ENCODE results near the gene TPSD1.
"Not testable (repeated sequence)": the region's sequence is repeated elsewhere in the genome, so short reads cannot be mapped to it uniquely, and the experiment has no call there.

The TPSD1 gene

DNA sequence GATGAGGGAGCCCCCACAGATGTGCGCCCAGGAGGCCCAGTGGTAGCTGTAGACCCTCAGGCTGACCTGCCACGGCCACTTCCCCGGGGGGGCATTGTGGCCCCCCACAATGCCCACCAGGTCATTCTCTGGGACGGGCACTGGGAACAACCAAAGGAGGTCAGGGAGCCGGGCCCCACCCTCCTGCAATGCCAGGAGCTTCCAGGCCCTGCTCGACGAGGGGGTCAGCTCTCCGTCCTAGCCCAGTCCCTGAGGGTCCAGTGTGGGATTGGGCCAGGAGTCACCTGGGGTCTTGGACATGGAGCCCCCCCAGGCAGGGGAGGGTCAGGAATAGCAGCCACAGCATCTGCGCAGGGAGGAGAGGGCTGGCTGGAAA lies 7.0 kb downstream of the TPSD1 start:
- no peak for DNase-seq (ENCODE audit: low spot score)

- no peak for DNase-seq (ENCODE audit: low spot score)
Measured at GRCh38 chr16:1263591-1264344, 7.9 kb downstream of the TPSD1 start.

DNA sequence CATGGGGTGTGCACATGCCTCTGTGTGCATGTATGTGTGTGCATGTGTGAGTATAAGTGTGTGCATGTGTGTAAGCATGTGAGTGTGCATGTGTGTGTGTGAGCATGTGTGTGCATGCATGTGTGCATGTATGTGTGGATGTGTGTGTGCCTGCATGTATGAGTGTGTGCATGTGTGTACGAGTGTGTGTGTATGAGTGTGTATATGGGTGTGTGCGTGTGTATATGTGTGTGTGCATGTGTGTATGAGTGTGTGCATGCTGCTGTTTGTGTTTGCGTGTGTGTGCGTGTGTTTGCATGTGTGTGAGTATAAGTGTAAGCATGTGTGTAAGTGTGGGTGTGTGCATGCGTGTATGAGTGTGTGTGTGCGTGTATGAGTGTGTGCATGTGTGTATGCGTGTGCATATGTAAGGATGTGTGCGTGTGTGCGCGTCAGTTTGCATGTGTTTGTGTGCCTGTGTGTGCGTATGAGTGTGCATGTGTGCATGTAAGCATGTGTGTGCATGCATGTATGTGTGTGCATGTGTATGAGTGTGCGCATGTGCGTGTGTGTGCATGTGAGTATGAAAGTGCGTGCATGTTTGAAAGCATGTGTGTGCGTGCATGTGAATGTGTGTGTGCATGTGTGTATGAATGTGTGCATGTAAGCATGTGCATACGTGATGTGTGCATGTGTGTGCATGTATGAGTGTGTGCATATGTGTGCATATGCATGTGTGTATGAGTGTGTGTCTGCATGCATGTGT lies 8.6 kb downstream of the TPSD1 start:
- no peak for DNase-seq (ENCODE audit: low spot score)

DNA sequence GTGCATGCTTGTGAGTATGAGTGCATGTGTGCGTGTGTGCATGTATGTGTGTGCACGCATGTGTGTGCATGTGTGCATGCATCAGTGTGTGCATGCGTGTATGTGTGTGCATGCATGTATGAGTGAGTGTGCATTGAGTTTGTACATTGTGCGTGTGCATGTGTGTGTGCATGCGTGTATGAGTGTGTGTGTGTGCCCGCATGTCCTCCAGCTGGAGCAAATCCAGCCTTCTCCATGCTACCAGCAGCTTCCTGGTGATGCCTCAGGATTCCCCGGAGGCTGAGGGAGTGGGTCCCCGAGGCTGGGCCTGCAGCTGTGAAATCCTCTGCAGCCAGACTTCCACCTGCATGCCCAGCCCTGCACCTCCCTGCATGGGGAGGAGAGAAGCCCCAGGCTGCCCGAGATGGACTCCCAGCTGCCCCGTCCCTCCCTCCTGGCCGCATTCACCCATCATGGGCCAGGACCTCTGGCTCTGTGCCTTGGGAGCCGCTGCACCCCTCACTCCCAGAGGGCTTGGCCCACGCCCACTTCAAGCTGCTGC lies 9.3 kb downstream of the TPSD1 start:
- DNase-seq (ENCODE audit: low spot score): no peak

GRCh38 chr16:1265826-1266225 lies 10.0 kb downstream of the TPSD1 start:
- DNase-seq (ENCODE audit: low spot score): no peak

GRCh38 chr16:1269418-1269817 lies 13.5 kb downstream of the TPSD1 start:
- DNase-seq (ENCODE audit: low spot score): not testable (repeated sequence)

DNA sequence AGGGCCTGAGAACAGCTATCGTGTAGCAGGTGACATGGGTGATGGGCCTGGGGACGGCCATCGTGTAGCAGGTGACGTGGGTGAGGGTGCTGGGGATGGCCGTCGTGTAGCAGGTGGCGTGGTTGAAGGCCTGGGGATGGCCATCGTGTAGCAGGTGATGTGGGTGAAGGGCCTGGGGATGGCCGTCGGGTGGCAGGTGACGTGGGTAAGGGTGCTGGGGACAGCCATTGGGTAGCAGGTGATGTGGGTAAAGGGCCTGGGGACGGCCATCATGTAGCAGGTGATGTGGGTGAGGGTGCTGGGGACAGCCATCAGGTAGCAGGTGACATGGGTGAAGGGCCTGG lies 15.5 kb downstream of the TPSD1 start:
- no peak for DNase-seq (ENCODE audit: low spot score)

GRCh38 chr16:1271724-1272413 lies 16.0 kb downstream of the TPSD1 start:
- not testable (repeated sequence) for DNase-seq (ENCODE audit: low spot score)

- DNase-seq (ENCODE audit: low spot score): no peak
Measured at GRCh38 chr16:1272453-1273198, 16.8 kb downstream of the TPSD1 start.

GRCh38 chr16:1273816-1274215 lies 17.9 kb downstream of the TPSD1 start:
- no peak for DNase-seq (ENCODE audit: low spot score)

DNA sequence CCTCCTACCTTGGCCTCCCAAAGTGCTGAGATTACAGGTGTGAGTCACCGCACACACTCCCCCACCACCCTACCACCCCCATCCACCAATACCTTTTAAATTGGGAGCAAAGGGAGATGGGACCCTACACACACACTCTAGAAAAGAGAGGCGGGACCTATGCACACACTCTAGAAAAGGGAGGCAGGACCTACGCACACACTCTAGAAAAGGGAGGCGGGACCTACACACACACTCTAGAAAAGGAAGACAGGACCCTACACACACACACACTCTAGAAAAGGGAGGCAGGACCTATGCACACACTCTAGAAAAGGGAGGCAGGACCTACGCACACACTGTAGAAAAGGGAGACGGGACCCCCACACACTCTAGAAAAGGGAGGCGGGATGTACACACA lies 18.9 kb downstream of the TPSD1 start:
- DNase-seq (ENCODE audit: low spot score): no peak

- DNase-seq (ENCODE audit: low spot score): no peak
Measured at GRCh38 chr16:1275791-1276579, 20.1 kb downstream of the TPSD1 start.

GRCh38 chr16:1276580-1276878 lies 20.7 kb downstream of the TPSD1 start:
- no peak for DNase-seq (ENCODE audit: low spot score)

- no peak for DNase-seq (ENCODE audit: low spot score)
Measured at GRCh38 chr16:1277151-1277598, 21.3 kb downstream of the TPSD1 start.

GRCh38 chr16:1277617-1278282 lies 21.9 kb downstream of the TPSD1 start:
- no peak for DNase-seq (ENCODE audit: low spot score)

GRCh38 chr16:1278477-1278876 lies 22.6 kb downstream of the TPSD1 start:
- no peak for DNase-seq (ENCODE audit: low spot score)

DNA sequence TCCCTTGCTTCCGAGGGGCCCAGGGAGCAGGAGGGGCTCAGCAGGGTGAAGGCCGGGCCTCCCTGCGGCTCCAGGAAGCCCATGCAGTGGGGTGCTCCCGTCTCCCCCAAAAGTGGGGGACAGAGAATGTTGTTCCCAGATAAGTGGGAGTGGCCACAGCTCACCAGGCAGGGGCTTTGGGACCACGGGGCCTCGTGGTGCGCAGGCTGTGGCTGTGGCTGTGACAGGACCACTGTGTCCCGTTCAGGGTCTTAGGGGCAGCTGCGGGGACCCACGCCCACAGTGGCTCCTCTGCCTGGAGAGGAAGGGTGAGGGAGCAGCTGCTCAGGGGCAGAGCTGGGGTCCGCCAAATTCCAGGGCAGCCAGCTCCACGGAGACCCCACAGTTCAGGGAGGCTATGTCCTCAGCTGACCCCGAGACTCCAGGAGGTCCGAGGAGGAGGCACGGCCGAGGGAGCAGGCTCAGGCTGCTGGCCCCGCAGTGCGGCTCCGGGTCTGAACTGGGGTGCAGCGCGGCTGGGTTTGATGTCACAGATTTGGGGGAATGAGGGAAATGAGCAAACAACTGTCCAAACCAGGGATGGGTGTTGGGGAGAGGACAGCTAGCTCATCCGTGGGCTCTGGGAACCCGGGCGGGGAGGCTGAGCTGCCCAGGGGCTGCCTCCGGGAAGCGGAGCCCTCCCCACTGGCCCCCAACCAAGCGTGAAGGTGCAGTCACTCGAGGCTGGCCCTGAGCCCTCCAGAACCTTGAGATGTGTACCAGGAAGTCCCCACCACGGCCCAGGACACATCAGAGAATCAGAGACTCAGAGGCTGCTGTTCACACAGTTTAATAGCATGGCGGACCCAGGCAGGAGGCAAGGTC lies 23.4 kb downstream of the TPSD1 start:
- no peak for DNase-seq (ENCODE audit: low spot score)

DNA sequence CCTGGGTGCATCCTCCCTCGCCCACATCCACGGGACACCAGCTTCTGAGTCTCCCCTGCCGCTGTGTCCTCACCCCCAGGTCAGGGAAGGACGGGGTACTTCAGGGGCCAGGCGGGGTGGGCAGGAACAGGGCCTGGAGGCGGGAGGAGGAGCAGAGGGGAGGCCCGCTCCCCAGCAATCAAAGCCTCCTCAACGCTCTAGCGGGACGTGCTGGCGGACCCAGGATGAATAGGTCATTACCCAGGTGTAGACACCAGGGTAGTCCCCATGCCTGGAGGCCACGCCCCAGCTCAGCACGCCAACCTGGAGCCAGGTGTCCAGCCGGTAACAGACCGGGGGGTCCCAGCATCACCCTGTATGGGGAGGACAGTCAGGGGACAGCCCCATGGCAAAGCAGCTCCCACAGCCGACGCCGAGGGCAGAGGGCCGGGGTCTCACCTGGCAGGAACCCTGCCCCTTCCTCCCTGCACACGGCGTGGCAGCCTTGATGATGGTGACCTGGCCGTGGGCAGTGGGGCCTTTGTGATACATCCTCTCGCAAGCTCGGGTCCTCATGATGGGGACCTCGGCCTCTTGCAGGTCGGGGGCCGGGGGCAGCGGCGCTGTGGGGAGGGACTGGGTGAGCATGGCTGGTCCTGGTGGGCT lies 24.2 kb downstream of the TPSD1 start:
- no peak for DNase-seq (ENCODE audit: low spot score)

GRCh38 chr16:1280783-1281182 lies 24.9 kb downstream of the TPSD1 start:
- no peak for DNase-seq (ENCODE audit: low spot score)
